IMR-90 (cell line): ENCODE results near the gene MAGEB18. TPM values are rescaled to one million over a fixed set of nuclear protein-coding genes. Genes with fewer than 3 reads are reported as not detected.

Experiments
- ATAC-seq: fragments of 200-7000 bp; cut with Tn5 transposase; 2 replicates; pipeline ENCODE4 v1.9.1; 2020; ENCODE audit warnings: low read depth, mild to moderate bottlenecking, moderate library complexity
- BruUV-seq: library from RNA; stranded (reverse); fragments of 400-500 nt; replicated peaks from 2 replicates; lab custom pipeline; 2021; lab: Mats Ljungman, UMichigan
- CTCF ChIA-PET: fragments of 300-600 bp; formaldehyde crosslinking; extraction: SDS; loops from one replicate; lab custom pipeline; 2021; ENCODE audit warnings: antibody characterized with exemption; lab: Yijun Ruan, JAX
- POLR2A ChIA-PET: fragments of 300-600 bp; sonication (Branson Sonifier 250); formaldehyde crosslinking; loops from one replicate; lab custom pipeline; 2022; ENCODE audit warnings: antibody characterized with exemption; ENCODE audit not compliant: unreplicated experiment; lab: Charles Lee
- DNase-seq: peaks from one replicate; pipeline ENCODE4 v3.0.0; 2013
- H2AFZ ChIP-seq: replicated peaks from 2 replicates; pipeline ENCODE3; 2013; ENCODE audit warnings: low read length, mild to moderate bottlenecking; ENCODE audit not compliant: poor library complexity
- H2AK5ac ChIP-seq: 2 replicates; pipeline ENCODE4 v1.6.1; 2013; ENCODE audit warnings: low read depth, low read length, inconsistent platforms
- H2AK9ac ChIP-seq: replicated peaks from 2 replicates; pipeline ENCODE3; 2013; ENCODE audit warnings: mild to moderate bottlenecking, low read depth, low read length, moderate library complexity; ENCODE audit not compliant: poor library complexity
- H2BK120ac ChIP-seq: 2 replicates; pipeline ENCODE4 v1.6.1; 2013; ENCODE audit warnings: low read depth, low read length, inconsistent platforms
- H2BK15ac ChIP-seq: 3 replicates; pipeline ENCODE4 v1.6.1; 2013; ENCODE audit warnings: low read depth, low read length, inconsistent platforms
- H2BK20ac ChIP-seq: 2 replicates; pipeline ENCODE4 v1.6.1; 2013; ENCODE audit warnings: low read depth, mild to moderate bottlenecking, inconsistent platforms, low read length, moderate library complexity
- H2BK5ac ChIP-seq: 2 replicates; pipeline ENCODE4 v1.6.1; 2013; ENCODE audit warnings: mild to moderate bottlenecking, low read depth, low read length, inconsistent platforms; ENCODE audit not compliant: poor library complexity, severe bottlenecking
- H3K14ac ChIP-seq: replicated peaks from 2 replicates; pipeline ENCODE4 v1.6.1; 2013; ENCODE audit warnings: low read depth, low read length, inconsistent platforms
- H3K18ac ChIP-seq: 2 replicates; pipeline ENCODE4 v1.6.1; 2013; ENCODE audit warnings: low read depth, low read length, control low read depth
- H3K23ac ChIP-seq: 2 replicates; pipeline ENCODE4 v1.6.1; 2013; ENCODE audit warnings: low read depth, low read length, inconsistent platforms
- H3K27ac ChIP-seq: 2 replicates; pipeline ENCODE4 v1.5.1; 2013; ENCODE audit warnings: mild to moderate bottlenecking, control low read depth, low read length; ENCODE audit not compliant: insufficient read depth
- H3K27me3 ChIP-seq: 2 replicates; pipeline ENCODE4 v1.6.1; 2013; ENCODE audit warnings: low read length; ENCODE audit not compliant: control insufficient read depth, insufficient read depth
- H3K36me3 ChIP-seq: 2 replicates; pipeline ENCODE4 v1.6.1; 2013; ENCODE audit warnings: low read length, mixed read lengths; ENCODE audit not compliant: control insufficient read depth, insufficient read depth
- H3K4ac ChIP-seq: 2 replicates; pipeline ENCODE4 v1.6.1; 2013; ENCODE audit warnings: low read depth, low read length, inconsistent platforms
- H3K4me1 ChIP-seq: 2 replicates; pipeline ENCODE4 v1.6.1; 2013; ENCODE audit warnings: low read length, mixed read lengths; ENCODE audit not compliant: control insufficient read depth, insufficient read depth
- H3K4me2 ChIP-seq: 2 replicates; pipeline ENCODE4 v1.6.1; 2013; ENCODE audit warnings: low read depth, mild to moderate bottlenecking, control low read depth, low read length, moderate library complexity
- H3K4me3 ChIP-seq: 2 replicates; pipeline ENCODE4 v1.5.1; 2013; ENCODE audit warnings: low read depth, mild to moderate bottlenecking, control low read depth, low read length, moderate library complexity; ENCODE audit not compliant: insufficient read depth
- H3K56ac ChIP-seq: 2 replicates; pipeline ENCODE4 v1.6.1; 2013; ENCODE audit warnings: low read length, inconsistent platforms; ENCODE audit not compliant: insufficient read depth; ENCODE audit errors: extremely low read depth
- H3K79me1 ChIP-seq, 2 experiments: 2 replicates each; pipeline ENCODE4 v1.6.1; 2013; ENCODE audit warnings: low read length in 2 of 2, inconsistent platforms in 1 of 2, low read depth in 1 of 2
- H3K9ac ChIP-seq: 2 replicates; pipeline ENCODE4 v1.6.1; 2013; ENCODE audit warnings: low read depth, low read length, control low read depth
- H3K9me1 ChIP-seq: 2 replicates; pipeline ENCODE4 v1.6.1; 2013; ENCODE audit warnings: low read length, inconsistent platforms; ENCODE audit not compliant: insufficient read depth
- H3K9me3 ChIP-seq: 2 replicates; pipeline ENCODE4 v1.6.1; 2013; ENCODE audit warnings: low read length; ENCODE audit not compliant: control insufficient read depth, insufficient read depth
- H4K20me1 ChIP-seq: 2 replicates; pipeline ENCODE4 v1.6.1; 2013; ENCODE audit warnings: low read length, inconsistent platforms; ENCODE audit not compliant: insufficient read depth
- H4K5ac ChIP-seq: 2 replicates; pipeline ENCODE4 v1.6.1; 2013; ENCODE audit warnings: mild to moderate bottlenecking, low read depth, low read length, control low read depth
- H4K8ac ChIP-seq, 2 experiments: 2 replicates each; pipeline ENCODE4 v1.6.1; 2013; ENCODE audit warnings: low read depth in 2 of 2, low read length in 2 of 2, control low read depth in 1 of 2, inconsistent platforms in 1 of 2
- H4K91ac ChIP-seq: 2 replicates; pipeline ENCODE4 v1.6.1; 2013; ENCODE audit warnings: low read depth, low read length, inconsistent platforms; ENCODE audit not compliant: insufficient read depth
- BHLHE40 ChIP-seq: fragments of 150-350 bp; IDR thresholded peaks from 2 replicates; pipeline ENCODE4 v1.6.1; 2016; ENCODE audit warnings: mild to moderate bottlenecking, low read depth, low read length
- CEBPB ChIP-seq: IDR thresholded peaks from 2 replicates; pipeline ENCODE4 v1.6.1; 2012; ENCODE audit warnings: low read depth, low read length, improper control_type of control experiment
- CHD1 ChIP-seq: IDR thresholded peaks from 2 replicates; pipeline ENCODE4 v1.6.1; 2012; ENCODE audit warnings: low read depth, low read length, improper control_type of control experiment
- FOS ChIP-seq: fragments of 150-350 bp; IDR thresholded peaks from 2 replicates; pipeline ENCODE4 v1.6.1; 2016; ENCODE audit warnings: low read depth, low read length
- MAFK ChIP-seq: IDR thresholded peaks from 2 replicates; pipeline ENCODE4 v1.6.1; 2012; ENCODE audit warnings: low read depth, low read length, improper control_type of control experiment
- MAZ ChIP-seq: IDR thresholded peaks from 2 replicates; pipeline ENCODE4 v1.6.1; 2012; ENCODE audit warnings: low read depth, mild to moderate bottlenecking, low read length, improper control_type of control experiment, moderate library complexity, borderline replicate concordance
- MXI1 ChIP-seq: IDR thresholded peaks from 2 replicates; pipeline ENCODE4 v1.6.1; 2012; ENCODE audit warnings: low read depth, mild to moderate bottlenecking, low read length, moderate library complexity, borderline replicate concordance
- NFE2L2 ChIP-seq: fragments of 150-350 bp; IDR thresholded peaks from 2 replicates; pipeline ENCODE4 v1.6.1; 2016; ENCODE audit warnings: low read depth, mild to moderate bottlenecking, low read length
- POLR2A ChIP-seq: IDR thresholded peaks from 2 replicates; pipeline ENCODE4 v1.6.1; 2012; ENCODE audit warnings: mild to moderate bottlenecking, low read depth, low read length
- RAD21 ChIP-seq: IDR thresholded peaks from 2 replicates; pipeline ENCODE4 v1.6.1; 2012; ENCODE audit warnings: low read length, improper control_type of control experiment
- RCOR1 ChIP-seq: IDR thresholded peaks from 2 replicates; pipeline ENCODE4 v1.6.1; 2012; ENCODE audit warnings: mild to moderate bottlenecking, low read length, improper control_type of control experiment; ENCODE audit not compliant: insufficient replicate concordance
- RFX5 ChIP-seq: IDR thresholded peaks from 2 replicates; pipeline ENCODE4 v1.8.0; 2012; ENCODE audit warnings: low read depth, mild to moderate bottlenecking, low read length, moderate library complexity
- SMC3 ChIP-seq: fragments of 150-350 bp; IDR thresholded peaks from 2 replicates; pipeline ENCODE4 v1.6.1; 2016; ENCODE audit warnings: low read depth, mild to moderate bottlenecking, antibody characterized with exemption, low read length, moderate library complexity
- WGBS, 2 experiments: methylation state at CpG; one replicate each; pipeline versions ENCODE4 v1.1.5 to v1.1.7; 2013; ENCODE audit warnings: missing lambda C conversion rate in 2 of 2; ENCODE audit not compliant: insufficient read length in 1 of 2; ENCODE audit errors: extremely low coverage in 2 of 2; 5-methylcytosine and 5-hydroxymethylcytosine counted together
- dilution Hi-C: fragments of 300-500 bp; cut with HindIII; formaldehyde crosslinking; loops from one replicate; pipeline ENCODE4 v1.14.3; 2018; ENCODE audit warnings: low sequenced_read_pairs; ENCODE audit not compliant: unreplicated experiment
- in situ Hi-C: fragments of 300-500 bp; cut with MboI; formaldehyde crosslinking; loops from 3 replicates; pipeline ENCODE4 v1.14.3; 2019; ENCODE audit warnings: low sequenced_read_pairs, inconsistent platforms, mixed read lengths
- intact Hi-C: fragments of 100-400 bp; cut with micrococcal nuclease; formaldehyde crosslinking; loops from 2 replicates; pipeline ENCODE4 v1.10.0; 2022
- polyA plus RNA-seq, 3 experiments: library from polyadenylated mRNA; depleted of rRNA; stranded (reverse); fragments of >200 nt; gene quantifications; 2 replicates each; pipeline ENCODE4 v1.2.3, GENCODE V29; 2012; ENCODE audit warnings: low replicate concordance in 1 of 3
- total RNA-seq: library from RNA; depleted of rRNA; stranded (reverse); fragments of >200 nt; gene quantifications from 2 replicates; pipeline ENCODE4 v1.2.3, GENCODE V29; 2012
- TF ChIP-seq, protein P1 (sequence below): conservative IDR thresholded peaks from 2 replicates; pipeline ENCODE4 v1.5.1; 2012; ENCODE audit warnings: mild to moderate bottlenecking, low read depth, low read length, improper control_type of control experiment
- TF ChIP-seq, protein P2 (sequence below): fragments of 150-350 bp; IDR thresholded peaks from 2 replicates; pipeline ENCODE4 v1.6.1; 2016; ENCODE audit warnings: low read depth, mild to moderate bottlenecking, low read length, moderate library complexity, borderline replicate concordance
- TF ChIP-seq, protein P3 (sequence below): fragments of 150-350 bp; IDR thresholded peaks from 2 replicates; pipeline ENCODE4 v1.6.1; 2017; ENCODE audit warnings: mild to moderate bottlenecking, antibody characterized with exemption, low read length, low read depth

The MAGEB18 gene
- total and polyA plus RNA-seq, 2 of the 4 experiments (the other 2 are of a cell fraction), result not detected

DNA sequence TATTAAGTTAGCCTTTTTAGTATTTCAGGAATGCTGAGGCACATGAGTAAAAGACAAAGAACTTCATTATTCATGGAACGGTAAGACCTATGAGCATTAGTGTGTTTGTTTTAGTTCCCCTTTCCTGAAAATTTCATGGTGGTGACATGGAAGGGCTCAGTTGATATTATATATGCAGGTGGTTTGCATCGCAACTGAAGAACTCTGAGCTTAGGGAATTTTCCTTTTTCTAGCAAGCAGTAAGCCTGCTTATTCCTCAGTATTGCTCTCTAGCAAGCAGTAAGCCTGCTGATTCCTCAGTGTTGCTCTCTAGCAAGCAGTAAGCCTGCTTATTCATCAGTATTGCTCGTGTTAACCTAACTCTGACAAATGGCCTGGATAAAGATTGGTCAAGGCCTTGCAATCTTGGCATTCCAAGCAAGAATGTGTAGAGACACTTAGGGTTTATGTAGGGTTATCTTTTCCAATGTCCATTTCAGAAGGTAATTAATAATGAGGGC is 37.7 kb upstream of the MAGEB18 start:
- no TSS peak for BruUV-seq
- Histone ChIP-seq H3K27me3 (no peaks in the 10 kb centered on the region), H3K56ac (no peak overlapping the region), H4K8ac (no peak overlapping the region), H3K9me1 (no peaks in the 10 kb centered on the region), H3K18ac (no peak overlapping the region), H3K79me1 (no peaks in the 10 kb centered on the region), H3K4me3 (no peak overlapping the region), H4K5ac (no peak overlapping the region), H3K9me3 (no peaks in the 10 kb centered on the region), H2AK9ac (no peak overlapping the region), H3K4ac (no peak overlapping the region), H2AK5ac (no peak overlapping the region), H3K27ac (no peak overlapping the region), H4K91ac (no peak overlapping the region), H2BK5ac (no peak overlapping the region), H2BK15ac (no peak overlapping the region), H2BK120ac (no peak overlapping the region), H3K23ac (no peak overlapping the region), H3K4me1 (no peaks in the 10 kb centered on the region), H3K14ac (no peak overlapping the region), H3K36me3 (no peaks in the 10 kb centered on the region), H3K4me2 (no peak overlapping the region), H3K9ac (no peak overlapping the region), H2AFZ (no peak overlapping the region), H4K20me1 (no peaks in the 10 kb centered on the region), H2BK20ac (no peak overlapping the region)
- TF ChIP-seq RCOR1, result no peak
- no peak for TF ChIP-seq MAFK
- no peak for TF ChIP-seq NFE2L2
- TF ChIP-seq, protein P1, sequence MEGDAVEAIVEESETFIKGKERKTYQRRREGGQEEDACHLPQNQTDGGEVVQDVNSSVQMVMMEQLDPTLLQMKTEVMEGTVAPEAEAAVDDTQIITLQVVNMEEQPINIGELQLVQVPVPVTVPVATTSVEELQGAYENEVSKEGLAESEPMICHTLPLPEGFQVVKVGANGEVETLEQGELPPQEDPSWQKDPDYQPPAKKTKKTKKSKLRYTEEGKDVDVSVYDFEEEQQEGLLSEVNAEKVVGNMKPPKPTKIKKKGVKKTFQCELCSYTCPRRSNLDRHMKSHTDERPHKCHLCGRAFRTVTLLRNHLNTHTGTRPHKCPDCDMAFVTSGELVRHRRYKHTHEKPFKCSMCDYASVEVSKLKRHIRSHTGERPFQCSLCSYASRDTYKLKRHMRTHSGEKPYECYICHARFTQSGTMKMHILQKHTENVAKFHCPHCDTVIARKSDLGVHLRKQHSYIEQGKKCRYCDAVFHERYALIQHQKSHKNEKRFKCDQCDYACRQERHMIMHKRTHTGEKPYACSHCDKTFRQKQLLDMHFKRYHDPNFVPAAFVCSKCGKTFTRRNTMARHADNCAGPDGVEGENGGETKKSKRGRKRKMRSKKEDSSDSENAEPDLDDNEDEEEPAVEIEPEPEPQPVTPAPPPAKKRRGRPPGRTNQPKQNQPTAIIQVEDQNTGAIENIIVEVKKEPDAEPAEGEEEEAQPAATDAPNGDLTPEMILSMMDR, result no peak
- no peak for TF ChIP-seq FOS
- TF ChIP-seq, protein P2, sequence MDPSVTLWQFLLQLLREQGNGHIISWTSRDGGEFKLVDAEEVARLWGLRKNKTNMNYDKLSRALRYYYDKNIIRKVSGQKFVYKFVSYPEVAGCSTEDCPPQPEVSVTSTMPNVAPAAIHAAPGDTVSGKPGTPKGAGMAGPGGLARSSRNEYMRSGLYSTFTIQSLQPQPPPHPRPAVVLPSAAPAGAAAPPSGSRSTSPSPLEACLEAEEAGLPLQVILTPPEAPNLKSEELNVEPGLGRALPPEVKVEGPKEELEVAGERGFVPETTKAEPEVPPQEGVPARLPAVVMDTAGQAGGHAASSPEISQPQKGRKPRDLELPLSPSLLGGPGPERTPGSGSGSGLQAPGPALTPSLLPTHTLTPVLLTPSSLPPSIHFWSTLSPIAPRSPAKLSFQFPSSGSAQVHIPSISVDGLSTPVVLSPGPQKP, result no peak
- TF ChIP-seq CHD1, result no peak
- TF ChIP-seq RAD21, result no peak
- no peak for TF ChIP-seq POLR2A
- TF ChIP-seq, protein P3, sequence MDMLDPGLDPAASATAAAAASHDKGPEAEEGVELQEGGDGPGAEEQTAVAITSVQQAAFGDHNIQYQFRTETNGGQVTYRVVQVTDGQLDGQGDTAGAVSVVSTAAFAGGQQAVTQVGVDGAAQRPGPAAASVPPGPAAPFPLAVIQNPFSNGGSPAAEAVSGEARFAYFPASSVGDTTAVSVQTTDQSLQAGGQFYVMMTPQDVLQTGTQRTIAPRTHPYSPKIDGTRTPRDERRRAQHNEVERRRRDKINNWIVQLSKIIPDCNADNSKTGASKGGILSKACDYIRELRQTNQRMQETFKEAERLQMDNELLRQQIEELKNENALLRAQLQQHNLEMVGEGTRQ, result no peak
- TF ChIP-seq MAZ, result no peak
- TF ChIP-seq SMC3, result no peak
- TF ChIP-seq MXI1, result no peak
- no peak for TF ChIP-seq BHLHE40
- TF ChIP-seq CEBPB, result no peak
- no peak for TF ChIP-seq RFX5
- POLR2A ChIA-PET, result no interaction called here
- in situ Hi-C loops, result no loop called here
- intact Hi-C loops, result no loop called here
- ATAC-seq (no peak), DNase-seq (no peak)
- no CpG with 5 or more reads among the region's 3 CpGs for WGBS, 2 experiments
- CTCF ChIA-PET, result no interaction called here
- dilution Hi-C loops, result no loop called here
